Measurements from ENCODE around the gene DAGLA.

DAGLA gene

GRCh38 chr11:61683961-61684869, 4.0 kb downstream of the DAGLA start:
- CTCF ChIA-PET: interaction anchor here (1.0 to 4.4 kb wide), 9 partner anchors 9 to 238 kb away, joined by 3 to 40 read pairs (median 5); no protein-coding TSS in a partner anchor
- POLR2A ChIA-PET: no interaction called here
- DNase-seq (ENCODE audit: low read depth, low spot score): no peak
- H3K4me3 ChIP-seq (ENCODE audit: low read depth, low read length): no peak overlapping the region
- TF ChIP-seq, protein P1, sequence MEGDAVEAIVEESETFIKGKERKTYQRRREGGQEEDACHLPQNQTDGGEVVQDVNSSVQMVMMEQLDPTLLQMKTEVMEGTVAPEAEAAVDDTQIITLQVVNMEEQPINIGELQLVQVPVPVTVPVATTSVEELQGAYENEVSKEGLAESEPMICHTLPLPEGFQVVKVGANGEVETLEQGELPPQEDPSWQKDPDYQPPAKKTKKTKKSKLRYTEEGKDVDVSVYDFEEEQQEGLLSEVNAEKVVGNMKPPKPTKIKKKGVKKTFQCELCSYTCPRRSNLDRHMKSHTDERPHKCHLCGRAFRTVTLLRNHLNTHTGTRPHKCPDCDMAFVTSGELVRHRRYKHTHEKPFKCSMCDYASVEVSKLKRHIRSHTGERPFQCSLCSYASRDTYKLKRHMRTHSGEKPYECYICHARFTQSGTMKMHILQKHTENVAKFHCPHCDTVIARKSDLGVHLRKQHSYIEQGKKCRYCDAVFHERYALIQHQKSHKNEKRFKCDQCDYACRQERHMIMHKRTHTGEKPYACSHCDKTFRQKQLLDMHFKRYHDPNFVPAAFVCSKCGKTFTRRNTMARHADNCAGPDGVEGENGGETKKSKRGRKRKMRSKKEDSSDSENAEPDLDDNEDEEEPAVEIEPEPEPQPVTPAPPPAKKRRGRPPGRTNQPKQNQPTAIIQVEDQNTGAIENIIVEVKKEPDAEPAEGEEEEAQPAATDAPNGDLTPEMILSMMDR (IDR thresholded peaks at IDR 0.05; ENCODE audit: insufficient read depth, low read length, missing control alignments): no peak

GRCh38 chr11:61684870-61685616, 4.9 kb downstream of the DAGLA start:
- no peak for DNase-seq (ENCODE audit: low read depth, low spot score)
- no peak overlapping the region for H3K4me3 ChIP-seq (ENCODE audit: low read depth, low read length)
- TF ChIP-seq, protein P1 (IDR thresholded peaks at IDR 0.05; ENCODE audit: insufficient read depth, low read length, missing control alignments): no peak
- ChIA-PET CTCF (interaction anchor here (1.1 to 1.4 kb wide), 3 partner anchors 10 to 49 kb away, joined by 3 read pairs; no protein-coding TSS in a partner anchor), POLR2A (no interaction called here)

- POLR2A ChIA-PET: no interaction called here
- TF ChIP-seq, protein P1 (IDR thresholded peaks at IDR 0.05; ENCODE audit: insufficient read depth, low read length, missing control alignments): no peak
- H3K4me3 ChIP-seq (ENCODE audit: low read depth, low read length): no peak overlapping the region
- CTCF ChIA-PET: interaction anchor here (1.1 to 1.4 kb wide), 3 partner anchors 9 to 49 kb away, joined by 3 read pairs; no protein-coding TSS in a partner anchor
- no peak for DNase-seq (ENCODE audit: low read depth, low spot score)
Measured at GRCh38 chr11:61685617-61685967, 5.4 kb downstream of the DAGLA start.

GRCh38 chr11:61686066-61686465, 5.9 kb downstream of the DAGLA start:
- DNase-seq (ENCODE audit: low read depth, low spot score): no peak
- H3K4me3 ChIP-seq (ENCODE audit: low read depth, low read length): no peak overlapping the region
- CTCF ChIA-PET: interaction anchor here (1.4 kb wide), 1 partner anchor 48 kb away, joined by 3 read pairs; no protein-coding TSS in a partner anchor
- TF ChIP-seq, protein P1 (IDR thresholded peaks at IDR 0.05; ENCODE audit: insufficient read depth, low read length, missing control alignments): no peak
- POLR2A ChIA-PET: no interaction called here

GRCh38 chr11:61686469-61686868, 6.3 kb downstream of the DAGLA start:
- no peak overlapping the region for H3K4me3 ChIP-seq (ENCODE audit: low read depth, low read length)
- TF ChIP-seq, protein P1 (IDR thresholded peaks at IDR 0.05; ENCODE audit: insufficient read depth, low read length, missing control alignments): no peak
- DNase-seq (ENCODE audit: low read depth, low spot score): no peak
- ChIA-PET POLR2A (no interaction called here), CTCF (no interaction called here)

GRCh38 chr11:61687420-61687819, 7.2 kb downstream of the DAGLA start:
- POLR2A ChIA-PET: no interaction called here
- no peak for DNase-seq (ENCODE audit: low read depth, low spot score)
- no peak overlapping the region for H3K4me3 ChIP-seq (ENCODE audit: low read depth, low read length)
- TF ChIP-seq, protein P1 (IDR thresholded peaks at IDR 0.05; ENCODE audit: insufficient read depth, low read length, missing control alignments): no peak
- CTCF ChIA-PET: no interaction called here
